Fibroblast of lung (primary cell): ENCODE measurements around the gene NIPSNAP2. TPM values are rescaled to one million over a fixed set of nuclear protein-coding genes. Genes with fewer than 3 reads are reported as not detected.
A peak's percentile ranks its signal among the peaks of the same experiment; 100 is the strongest.
"Not testable (repeated sequence)": the region's sequence is repeated elsewhere in the genome, so short reads cannot be mapped to it uniquely, and the experiment has no call there.

Source experiments
- DNase-seq, 2 donors: peaks; one replicate each; pipeline versions ENCODE4 v3.0.0 to v3.0.0-alpha.2; 2010; ENCODE audit warnings: low read depth in 2 of 2
- H2AFZ ChIP-seq: 2 replicates; pipeline ENCODE4 v1.5.1; 2012; ENCODE audit warnings: low read length, control low read depth, inconsistent platforms
- H3K27ac ChIP-seq: 2 replicates; pipeline ENCODE4 v1.5.1; 2011; ENCODE audit warnings: low read length, control low read depth; ENCODE audit not compliant: insufficient read depth
- H3K27me3 ChIP-seq: 2 replicates; pipeline ENCODE4 v1.5.1; 2011; ENCODE audit warnings: mild to moderate bottlenecking, low read length; ENCODE audit not compliant: control insufficient read depth, insufficient read depth
- H3K36me3 ChIP-seq: 2 replicates; pipeline ENCODE4 v1.5.1; 2011; ENCODE audit warnings: low read length; ENCODE audit not compliant: control insufficient read depth, insufficient read depth
- H3K4me1 ChIP-seq: 2 replicates; pipeline ENCODE4 v1.5.1; 2011; ENCODE audit warnings: low read length; ENCODE audit not compliant: control insufficient read depth, insufficient read depth; ENCODE audit errors: extremely low read depth
- H3K4me2 ChIP-seq: 2 replicates; pipeline ENCODE4 v1.5.1; 2011; ENCODE audit warnings: low read length, control low read depth; ENCODE audit not compliant: insufficient read depth; ENCODE audit errors: extremely low read depth
- H3K4me3 ChIP-seq, 4 experiments: fragments of 200-600 bp in 1 of 4; sonication (generic) in 1 of 4; replicated peaks in 1 of 4; 2 replicates each; pipeline ENCODE4 v1.5.1; 2011 to 2016; ENCODE audit warnings: low read length in 4 of 4, low read depth in 3 of 4, mild to moderate bottlenecking in 3 of 4, control low read depth in 2 of 4, inconsistent platforms in 1 of 4, mixed read lengths in 1 of 4; ENCODE audit not compliant: insufficient read depth in 1 of 4; ENCODE audit errors: control extremely low read depth in 1 of 4
- H3K79me2 ChIP-seq: 2 replicates; pipeline ENCODE4 v1.5.1; 2012; ENCODE audit warnings: mild to moderate bottlenecking, low read length, inconsistent platforms; ENCODE audit not compliant: control insufficient read depth, insufficient read depth
- H3K9ac ChIP-seq: 2 replicates; pipeline ENCODE4 v1.5.1; 2011; ENCODE audit warnings: mild to moderate bottlenecking, low read length, control low read depth; ENCODE audit not compliant: insufficient read depth
- H3K9me3 ChIP-seq: 2 replicates; pipeline ENCODE4 v1.5.1; 2012; ENCODE audit warnings: low read depth, low read length; ENCODE audit not compliant: control insufficient read depth, insufficient read depth
- H4K20me1 ChIP-seq: 2 replicates; pipeline ENCODE4 v1.5.1; 2011; ENCODE audit warnings: low read length; ENCODE audit not compliant: control insufficient read depth, insufficient read depth; ENCODE audit errors: extremely low read depth
- CTCF ChIP-seq, 2 donors: IDR thresholded peaks in 1 of 2; conservative IDR thresholded peaks in 1 of 2; 1 replicate in 1 of 2; 2 replicates in 1 of 2; pipeline ENCODE4 v1.5.1; 2011 to 2012; ENCODE audit warnings: low read length in 2 of 2, control low read depth in 1 of 2, inconsistent platforms in 1 of 2, low read depth in 1 of 2, mild to moderate bottlenecking in 1 of 2
- EZH2 ChIP-seq: IDR thresholded peaks from 2 replicates; pipeline ENCODE4 v1.5.1; 2012; ENCODE audit warnings: low read length, control low read depth, mild to moderate bottlenecking; ENCODE audit errors: missing control alignments
- polyA plus RNA-seq, 2 donors: library from polyadenylated mRNA; depleted of rRNA in 1 of 2; stranded (reverse) in 1 of 2; unstranded in 1 of 2; fragments of >200 nt; gene quantifications; 2 replicates each; pipeline ENCODE4 v1.2.1, GENCODE V29; 2011 to 2012; ENCODE audit warnings: missing spikeins in 1 of 2
- total RNA-seq: library from RNA; depleted of rRNA; stranded (reverse); fragments of >200 nt; gene quantifications from 2 replicates; pipeline ENCODE4 v1.2.1, GENCODE V29; 2014

The NIPSNAP2 gene
- total and polyA plus RNA-seq, 2 donors (not counting 1 experiment from before 2014, with no cell fraction given), result 42.4 to 65.0 TPM

- Histone ChIP-seq H3K27ac (no peak overlapping the region), H3K36me3 (no peaks in the 10 kb centered on the region), H4K20me1 (no peaks in the 10 kb centered on the region), H3K9ac (no peak overlapping the region), H3K4me2 (no peak overlapping the region), H3K4me3 (no peak overlapping the region), H3K9me3 (no peaks in the 10 kb centered on the region), H2AFZ (no peak overlapping the region), H3K27me3 (no peaks in the 10 kb centered on the region), H3K4me1 (no peaks in the 10 kb centered on the region), H3K79me2 (no peaks in the 10 kb centered on the region)
- TF ChIP-seq EZH2 (no peak), CTCF (conservative IDR thresholded peaks at IDR 0.05 in 1 of 2, IDR thresholded peaks at IDR 0.05 in 1 of 2; ENCODE audit: low read depth in 1 of 2, low read length in 2 of 2) (no peak)
- DNase-seq, result no peak
These were observed 76.3 kb downstream of the NIPSNAP2 start for GRCh38 chr7:56040730-56041129.

- not testable (repeated sequence) for H3K4me1 ChIP-seq, H4K20me1 ChIP-seq, H3K27me3 ChIP-seq, H3K4me3 ChIP-seq, H3K27ac ChIP-seq, H3K9ac ChIP-seq, DNase-seq, H3K9me3 ChIP-seq, H3K36me3 ChIP-seq, H3K4me2 ChIP-seq, H2AFZ ChIP-seq, H3K79me2 ChIP-seq
These were observed 81.4 kb downstream of the NIPSNAP2 start for GRCh38 chr7:56045758-56046157.

DNA sequence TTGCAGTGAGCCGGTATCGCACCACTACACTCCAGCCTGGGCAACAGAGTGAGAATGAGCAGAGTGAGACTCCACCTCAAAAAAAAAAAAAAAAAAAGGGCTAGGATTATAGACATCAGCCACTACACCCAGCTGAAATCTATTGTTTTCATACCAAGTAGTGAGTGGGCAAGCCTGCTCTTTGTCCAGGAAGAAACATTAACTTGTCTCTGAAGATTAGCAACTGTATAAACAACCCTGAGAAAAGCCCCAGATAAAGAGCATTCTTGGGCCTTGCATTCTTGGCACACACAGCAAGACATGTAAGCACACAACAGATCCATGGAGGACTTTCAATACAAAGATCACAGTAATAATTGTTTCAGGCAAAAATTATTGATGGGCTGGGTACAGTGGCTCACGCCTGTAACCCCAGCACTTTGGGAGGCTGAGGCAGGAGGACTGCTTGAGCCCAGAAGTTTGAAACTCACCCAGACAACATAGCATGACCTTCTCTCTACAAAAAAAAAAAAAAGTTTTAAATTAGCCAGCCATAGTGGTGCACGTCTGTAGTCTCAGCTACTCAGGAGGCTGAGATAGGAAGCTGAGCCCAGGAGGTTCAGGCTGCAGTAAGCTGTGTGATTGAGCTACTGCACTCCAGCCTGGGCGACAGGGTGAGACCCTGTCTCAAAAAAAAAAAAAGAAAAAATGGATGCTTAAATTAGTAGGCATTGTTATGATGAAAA lies 82.5 kb downstream of the NIPSNAP2 start:
- Histone ChIP-seq H4K20me1 (no peaks in the 10 kb centered on the region), H3K27ac (peak overlapping the region; percentile 27), H3K79me2 (peaks cover 11% of the 10 kb centered on the region), H3K4me3 (no peak overlapping the region), H3K36me3 (no peaks in the 10 kb centered on the region), H3K4me2 (no peak overlapping the region), H3K9ac (no peak overlapping the region), H3K9me3 (no peaks in the 10 kb centered on the region), H3K4me1 (no peaks in the 10 kb centered on the region), H2AFZ (no peak overlapping the region), H3K27me3 (no peaks in the 10 kb centered on the region)
- peak; percentile 79 to 95 for DNase-seq
- no peak for TF ChIP-seq CTCF (conservative IDR thresholded peaks at IDR 0.05 in 1 of 2, IDR thresholded peaks at IDR 0.05 in 1 of 2; ENCODE audit: low read depth in 1 of 2, low read length in 2 of 2)
- TF ChIP-seq EZH2, result no peak

DNA sequence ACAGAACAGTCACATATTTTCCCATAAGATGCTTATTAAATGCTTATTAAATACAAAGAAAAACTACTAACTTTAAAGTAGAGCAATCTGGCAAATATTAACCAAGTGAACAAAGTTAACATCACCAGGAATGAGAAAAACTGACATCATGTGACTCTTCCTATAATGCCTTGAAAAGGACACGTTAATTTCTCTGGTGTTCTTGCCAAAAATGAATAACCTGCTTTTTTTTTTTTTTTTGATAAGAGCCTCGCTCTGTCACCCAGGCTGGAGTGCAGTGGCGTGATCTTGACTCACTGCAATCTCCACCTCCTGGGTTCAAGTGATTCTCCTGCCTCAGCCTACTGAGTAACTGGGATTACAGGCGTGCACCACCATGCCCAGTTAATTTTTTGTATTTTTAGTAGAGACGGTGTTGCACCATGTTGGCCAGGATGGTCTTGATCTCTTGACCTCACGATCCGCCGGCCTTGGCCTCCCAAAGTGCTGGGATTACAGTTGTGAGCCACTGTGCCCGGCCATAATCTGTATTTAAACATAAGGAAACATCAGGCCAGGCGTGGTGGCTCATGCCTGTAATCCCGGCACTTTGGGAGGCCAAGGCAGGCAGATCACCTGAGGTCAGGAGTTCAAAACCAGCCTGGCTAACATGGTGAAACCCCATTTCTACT lies 83.2 kb downstream of the NIPSNAP2 start:
- peaks cover 18% of the 10 kb centered on the region for H3K79me2 ChIP-seq
- not testable (repeated sequence) for H3K4me2 ChIP-seq

More for the DNA sequence above, 83.2 kb downstream of the NIPSNAP2 start:
- H3K4me3 ChIP-seq, H3K27me3 ChIP-seq, H4K20me1 ChIP-seq, H3K4me1 ChIP-seq, H3K9me3 ChIP-seq, H2AFZ ChIP-seq, H3K36me3 ChIP-seq, H3K27ac ChIP-seq, H3K9ac ChIP-seq: not testable (repeated sequence)
- peak in 1 of 2 donors; percentile 8 for DNase-seq
